NT2/D1 (cell line): ENCODE data around the gene FAM3D.

Experiments
- YY1 ChIP-seq: IDR thresholded peaks from 2 replicates; pipeline ENCODE4 v1.6.1; 2011; ENCODE audit not compliant: insufficient read length, insufficient read depth
- ZNF274 ChIP-seq: IDR thresholded peaks from 2 replicates; pipeline ENCODE4 v1.6.1; 2011; ENCODE audit warnings: mild to moderate bottlenecking, low read depth, low read length

- no peak for TF ChIP-seq YY1
- no peak for TF ChIP-seq ZNF274
Observed at GRCh38 chr3:58629629-58630028, 36.9 kb downstream of the FAM3D start.
